Endometrium (tissue), 2 donors: ENCODE measurements around the gene LBR.

Source experiments
- FAIRE-seq: peaks from 2 replicates; lab custom pipeline; 2012; peaks lifted over from hg19 to GRCh38; lab: Jason Lieb, UNC
- donor health status: control.
- donor health status: control.

Gene LBR

GRCh38 chr1:225446595-225446960, 18.7 kb upstream of the LBR start:
- FAIRE-seq, result no peak

- FAIRE-seq, result no peak
Observed at GRCh38 chr1:225445639-225446594, 18.1 kb upstream of the LBR start.

- FAIRE-seq, result no peak
Observed at GRCh38 chr1:225442123-225442505, 14.3 kb upstream of the LBR start.

- FAIRE-seq, result no peak
Observed at GRCh38 chr1:225441314-225442122, 13.7 kb upstream of the LBR start.

GRCh38 chr1:225440380-225441221, 12.8 kb upstream of the LBR start:
- FAIRE-seq, result no peak

- no peak for FAIRE-seq
Observed at GRCh38 chr1:225437710-225438437, 10.0 kb upstream of the LBR start.

- FAIRE-seq, result no peak
Observed at GRCh38 chr1:225435957-225436392, 8.1 kb upstream of the LBR start.

GRCh38 chr1:225435487-225435886, 7.6 kb upstream of the LBR start:
- no peak for FAIRE-seq

- no peak for FAIRE-seq
Observed at GRCh38 chr1:225435076-225435475, 7.2 kb upstream of the LBR start.

- FAIRE-seq, result no peak
Observed at GRCh38 chr1:225434046-225434445, 6.2 kb upstream of the LBR start.

GRCh38 chr1:225431081-225431863, 3.4 kb upstream of the LBR start:
- FAIRE-seq, result no peak

- FAIRE-seq, result no peak
Observed at GRCh38 chr1:225430301-225430700, 2.5 kb upstream of the LBR start.

- FAIRE-seq, result no peak
Observed at GRCh38 chr1:225428881-225429455, 1.1 kb upstream of the LBR start.

- no peak for FAIRE-seq
Observed at GRCh38 chr1:225428068-225428880, 436 bp upstream of the LBR start.

GRCh38 chr1:225426395-225427234, 1.2 kb downstream of the LBR start:
- no peak for FAIRE-seq

- FAIRE-seq, result no peak
Observed at GRCh38 chr1:225425201-225425786, 2.5 kb downstream of the LBR start.

GRCh38 chr1:225424562-225425200, 3.2 kb downstream of the LBR start:
- no peak for FAIRE-seq

GRCh38 chr1:225423518-225423855, 4.4 kb downstream of the LBR start:
- no peak for FAIRE-seq
